Measurements from ENCODE around the gene ALK. TPM values are rescaled to one million over a fixed set of nuclear protein-coding genes. Genes with fewer than 3 reads are reported as not detected.

The ALK gene
- total RNA-seq, 1 experiment from 2014 or later, result not detected

- Histone ChIP-seq H3K9ac (ENCODE audit: extremely low read depth, insufficient read length, low read length) (no peak overlapping the region), H2BK120ac (ENCODE audit: low read depth, low read length, poor library complexity, severe bottlenecking) (no peak overlapping the region), H4K20me1 (ENCODE audit: control insufficient read depth, insufficient read depth, insufficient read length) (no peaks in the 10 kb centered on the region), H3K4me1 (ENCODE audit: insufficient read depth, low read length) (no peaks in the 10 kb centered on the region), H4K8ac (replicated peaks; ENCODE audit: insufficient read length, low read depth, low read length) (no peak overlapping the region), H2AK5ac (ENCODE audit: insufficient read length, low read length) (no peak overlapping the region), H3K9me3 (ENCODE audit: control insufficient read depth, low read depth, low read length) (no peaks in the 10 kb centered on the region), H4K91ac (ENCODE audit: insufficient read length, low read depth, low read length) (no peak overlapping the region), H2AFZ (ENCODE audit: low read length) (no peak overlapping the region), H3K23me2 (ENCODE audit: insufficient read length, low read depth, low read length, poor library complexity, severe bottlenecking) (no peaks in the 10 kb centered on the region), H3K27ac (ENCODE audit: insufficient read length, low read depth, low read length) (no peak overlapping the region), H2BK5ac (ENCODE audit: insufficient read length, low read length) (no peak overlapping the region), H3K79me1 (ENCODE audit: insufficient read depth, low read depth, low read length, poor library complexity, severe bottlenecking) (no peaks in the 10 kb centered on the region), H3K14ac (ENCODE audit: insufficient read depth, low read length) (no peak overlapping the region), H3K4ac (ENCODE audit: low read depth, low read length) (no peak overlapping the region), H3K79me2 (ENCODE audit: insufficient read depth, low read length) (no peaks in the 10 kb centered on the region), H4K5ac (ENCODE audit: insufficient read length, low read depth, low read length) (no peak overlapping the region), H3K56ac (ENCODE audit: insufficient read length, low read depth, low read length) (no peak overlapping the region), H3K4me2 (ENCODE audit: insufficient read depth, insufficient read length, low read length) (no peak overlapping the region), H3K18ac (ENCODE audit: insufficient read length, low read depth, low read length) (no peak overlapping the region), H2BK12ac (ENCODE audit: insufficient read length, low read depth, low read length) (no peak overlapping the region), H3K23ac (ENCODE audit: insufficient read length, low read depth, low read length) (no peak overlapping the region), H2BK20ac (ENCODE audit: low read depth, low read length, poor library complexity, severe bottlenecking) (no peak overlapping the region), H3K27me3 (ENCODE audit: insufficient read depth, low read length) (no peaks in the 10 kb centered on the region), H2BK15ac (ENCODE audit: low read depth, low read length) (no peak overlapping the region), H3T11ph (ENCODE audit: low read length) (no peak overlapping the region)
- Mint-ChIP-seq H3K9me3 (0 out of 5 replicates have a peak, but pooled peaks cover 0 to 1% of the 10 kb centered on the region in 2 experiments), H3K4me1 (peaks cover 5% of the 10 kb centered on the region in 2 experiments; a peak in 2 of 4 replicates), H3K27ac (no peak overlapping the region; a peak in 1 of 7 replicates), H3K27me3 (ENCODE audit: low read depth) (no peaks in the 10 kb centered on the region), H3K4me3 (no peak overlapping the region), H3K36me3 (ENCODE audit: insufficient read depth in 1 of 3, low read depth in 3 of 3) (no peaks in the 10 kb centered on the region)
- WGBS (ENCODE audit: extremely low coverage, insufficient read length, low lambda C conversion rate), result no CpG with 5 or more reads among the region's 1 CpG
- DNase-seq, result no peak
- no peak for TF ChIP-seq CTCF (conservative IDR thresholded peaks at IDR 0.05)
Observed at GRCh38 chr2:29489568-29489967, 431.8 kb downstream of the ALK start.
